Kidney glomerular epithelial cell (primary cell): ENCODE measurements around the gene NR2E1.

Source experiments
- DNase-seq: peaks from one replicate; lab custom pipeline; 2025; lab: John Stamatoyannopoulos, UW

Gene NR2E1

DNA sequence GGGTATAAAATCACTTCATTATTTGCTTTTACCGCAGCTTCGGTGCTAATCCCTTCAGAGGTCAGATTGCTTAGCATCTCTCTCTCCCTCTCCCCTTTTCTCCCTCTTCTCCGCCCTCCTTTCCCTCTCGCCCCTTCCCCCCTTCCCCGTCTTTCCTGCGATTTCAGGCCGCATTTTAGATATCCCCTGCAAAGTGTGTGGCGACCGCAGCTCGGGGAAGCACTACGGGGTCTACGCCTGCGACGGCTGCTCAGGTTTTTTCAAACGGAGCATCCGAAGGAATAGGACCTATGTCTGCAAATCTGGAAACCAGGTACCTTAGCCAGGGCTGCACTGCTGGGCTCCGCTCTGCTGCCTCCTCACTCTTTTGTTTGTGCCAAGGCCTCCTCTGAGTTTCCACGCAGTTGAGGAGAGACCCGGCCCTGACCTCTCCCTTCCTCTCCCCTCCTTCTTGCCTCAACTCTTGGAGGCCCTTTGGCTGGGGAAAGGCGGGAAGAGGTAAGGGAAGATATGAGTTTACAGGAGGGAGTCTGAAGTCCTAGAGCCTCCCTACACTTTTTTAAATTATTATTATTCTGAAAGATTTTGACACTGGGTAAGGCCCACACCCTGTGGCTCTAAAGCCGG, 5.6 kb downstream of the NR2E1 start:
- no peak for DNase-seq

- no peak for DNase-seq
These were observed 6.2 kb downstream of the NR2E1 start for GRCh38 chr6:108171918-108172516.

GRCh38 chr6:108174371-108175175, 8.8 kb downstream of the NR2E1 start:
- peak; percentile 21 for DNase-seq

GRCh38 chr6:108175176-108175591, 9.4 kb downstream of the NR2E1 start:
- no peak for DNase-seq

GRCh38 chr6:108175592-108176279, 9.9 kb downstream of the NR2E1 start:
- DNase-seq: no peak

DNA sequence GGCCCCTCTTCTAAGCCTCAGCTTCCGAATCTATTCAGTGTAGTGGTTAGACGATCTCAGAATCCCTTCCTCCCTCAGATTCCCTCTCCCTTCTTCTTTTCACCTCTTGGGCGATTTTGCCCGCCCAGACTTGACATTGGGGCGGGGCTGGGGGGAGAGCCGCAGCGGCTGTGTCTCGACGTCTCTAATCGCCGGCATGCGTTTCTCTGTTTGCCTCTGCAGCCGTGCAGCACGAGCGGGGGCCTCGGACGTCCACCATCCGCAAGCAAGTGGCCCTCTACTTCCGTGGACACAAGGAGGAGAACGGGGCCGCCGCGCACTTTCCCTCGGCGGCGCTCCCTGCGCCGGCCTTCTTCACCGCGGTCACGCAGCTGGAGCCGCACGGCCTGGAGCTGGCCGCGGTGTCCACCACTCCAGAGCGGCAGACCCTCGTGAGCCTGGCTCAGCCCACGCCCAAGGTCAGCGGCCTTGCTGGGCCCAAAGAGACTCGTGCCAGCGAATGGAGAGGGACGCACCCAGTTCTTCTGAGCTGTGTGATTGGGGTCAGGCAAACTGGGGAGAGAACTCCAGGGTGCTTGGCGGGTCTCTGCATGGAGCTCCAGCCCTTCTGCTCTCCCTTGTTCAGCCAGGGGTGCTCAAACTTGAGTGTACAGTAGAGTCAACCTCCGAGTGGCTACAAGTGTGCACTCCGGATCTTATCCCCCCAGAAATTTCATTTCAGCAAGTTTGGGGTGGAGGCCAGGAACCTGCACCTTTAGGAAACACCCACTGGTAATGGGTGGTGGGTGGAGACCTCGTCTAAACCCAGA, 10.7 kb downstream of the NR2E1 start:
- DNase-seq: no peak

DNA sequence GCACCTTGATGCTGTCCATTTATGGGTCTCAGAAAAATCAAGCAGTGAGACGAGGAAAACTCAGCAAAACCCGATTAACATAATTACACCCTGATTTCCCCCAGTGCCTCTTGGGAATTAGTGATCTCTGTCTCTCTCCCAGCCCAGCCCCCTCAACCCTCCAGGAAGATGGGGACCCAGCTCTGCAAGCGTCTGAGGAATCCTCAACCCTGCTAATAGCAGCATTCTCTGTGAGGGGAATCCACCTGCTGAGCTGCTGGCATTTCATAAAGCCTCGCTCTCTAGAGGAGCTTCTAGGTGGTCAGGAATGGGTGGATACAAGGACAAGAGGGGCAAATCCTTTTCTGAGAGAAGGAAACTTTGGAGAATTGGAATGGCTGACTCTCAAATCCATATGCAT, 13.9 kb downstream of the NR2E1 start:
- no peak for DNase-seq

DNA sequence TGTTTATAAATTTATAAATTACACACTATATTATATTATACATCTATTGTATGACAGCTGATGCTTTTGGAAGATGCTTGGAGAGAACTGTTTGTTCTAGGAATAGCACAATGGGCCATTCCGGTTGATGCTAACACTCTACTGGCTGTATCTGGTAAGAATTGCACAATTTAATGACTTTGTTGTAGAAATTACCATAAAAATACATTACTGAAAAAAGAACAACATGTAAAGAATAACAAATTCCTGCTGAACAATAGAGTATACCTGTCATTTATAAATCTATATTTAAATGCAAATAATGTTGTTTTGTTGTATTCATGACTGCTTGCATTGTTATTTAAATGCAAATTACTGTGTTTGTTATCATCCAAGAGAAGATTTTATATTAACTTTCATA, 14.4 kb downstream of the NR2E1 start:
- DNase-seq: no peak

GRCh38 chr6:108180776-108181175, 15.0 kb downstream of the NR2E1 start:
- no peak for DNase-seq

GRCh38 chr6:108186226-108186625, 20.4 kb downstream of the NR2E1 start:
- DNase-seq: no peak

GRCh38 chr6:108187519-108187918, 21.7 kb downstream of the NR2E1 start:
- DNase-seq: no peak

DNA sequence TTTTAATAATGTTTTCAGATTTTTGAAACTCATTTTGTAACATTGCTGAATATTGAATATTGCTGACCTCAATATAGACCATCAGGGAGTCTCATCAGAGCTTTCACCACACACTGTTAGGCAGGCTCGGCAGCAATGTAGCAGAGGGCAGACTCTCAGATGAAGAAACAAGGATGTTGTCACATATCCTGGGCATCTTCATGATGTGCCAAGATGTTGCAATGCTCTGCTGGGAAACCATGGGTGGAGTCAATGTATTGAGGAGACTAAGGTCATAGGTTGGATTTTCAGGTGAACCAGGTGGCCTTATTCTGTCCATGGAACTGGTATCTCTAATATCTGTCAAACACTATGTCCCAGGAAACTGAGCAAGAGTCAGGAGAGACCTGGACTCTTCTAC, 27.3 kb downstream of the NR2E1 start:
- DNase-seq: no peak

DNA sequence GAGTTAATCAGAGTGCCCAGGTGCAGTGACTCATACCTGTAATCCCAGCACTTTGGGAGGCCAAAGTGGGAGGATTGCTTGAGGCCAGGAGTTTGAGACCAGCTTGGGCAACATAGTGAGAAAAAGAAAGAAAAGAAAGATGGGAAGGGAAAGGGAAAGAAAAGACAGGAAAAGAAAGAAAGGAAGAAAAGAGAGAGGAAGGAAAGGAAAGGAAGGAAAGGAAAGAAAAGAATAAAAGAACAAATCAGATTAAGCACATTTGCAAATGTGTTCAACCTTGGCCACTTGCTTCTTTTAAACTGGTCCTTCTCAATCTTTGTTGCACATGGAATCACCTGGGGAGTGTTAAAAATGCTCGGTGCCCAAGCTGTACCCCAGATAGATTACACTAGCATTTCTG, 28.0 kb downstream of the NR2E1 start:
- no peak for DNase-seq

- DNase-seq: no peak
These were observed 28.7 kb downstream of the NR2E1 start for GRCh38 chr6:108194503-108194902.

GRCh38 chr6:108195209-108195608, 29.4 kb downstream of the NR2E1 start:
- no peak for DNase-seq

DNA sequence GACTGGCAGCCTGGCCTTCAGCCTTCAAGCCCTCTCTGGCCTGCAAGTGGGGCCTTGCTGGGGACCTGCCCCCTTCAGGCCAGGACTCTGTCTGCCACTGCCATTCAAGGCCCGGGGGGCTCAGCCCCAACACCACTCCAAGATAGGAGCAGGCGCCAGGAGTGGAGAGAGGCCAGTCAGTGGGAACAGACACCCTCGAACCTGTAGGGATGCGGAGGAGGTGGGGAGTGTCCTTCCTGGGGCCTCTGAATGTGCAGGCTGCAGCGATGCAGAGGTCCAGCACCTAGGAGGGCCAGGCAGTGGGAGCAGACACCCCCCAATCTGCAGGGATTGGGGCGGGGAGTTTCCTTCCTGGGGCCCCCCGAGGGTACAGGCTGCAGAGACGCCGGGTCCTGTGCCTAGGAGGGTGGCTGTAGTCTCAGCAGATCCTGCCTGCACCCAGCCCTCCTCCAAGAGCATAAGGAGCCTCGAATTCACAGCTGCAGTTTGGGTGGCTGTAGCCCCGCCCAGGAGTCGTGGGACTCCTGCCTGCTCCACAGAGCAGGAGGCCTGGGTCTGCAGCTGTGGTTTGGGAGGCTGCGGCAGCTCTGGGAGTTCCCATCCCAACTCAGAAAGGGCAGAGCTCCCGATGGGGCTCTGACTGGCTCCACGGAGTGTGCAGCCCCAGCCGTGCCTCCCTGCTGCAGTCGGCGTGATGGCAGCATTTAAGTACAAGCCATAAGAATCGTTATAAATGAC, 33.1 kb downstream of the NR2E1 start:
- no peak for DNase-seq

- no peak for DNase-seq
These were observed 34.4 kb downstream of the NR2E1 start for GRCh38 chr6:108200186-108200585.

- no peak for DNase-seq
These were observed 34.8 kb downstream of the NR2E1 start for GRCh38 chr6:108200631-108201030.

GRCh38 chr6:108203189-108204112, 37.6 kb downstream of the NR2E1 start:
- DNase-seq: no peak

GRCh38 chr6:108207013-108207412, 41.2 kb downstream of the NR2E1 start:
- no peak for DNase-seq
